OCI-LY7 (cell line): ENCODE data around the gene FBXL17. TPM values are rescaled to one million over a fixed set of nuclear protein-coding genes. Genes with fewer than 3 reads are reported as not detected.

Experiments
- BruUV-seq: library from RNA; stranded (reverse); fragments of 400-500 nt; replicated peaks from 2 replicates; lab custom pipeline; 2021; lab: Mats Ljungman, UMichigan
- CTCF ChIA-PET: fragments of 300-600 bp; sonication (Branson Sonifier 250); formaldehyde crosslinking; loops from one replicate; lab custom pipeline; 2022; ENCODE audit warnings: antibody characterized with exemption; ENCODE audit not compliant: unreplicated experiment; lab: Charles Lee
- POLR2A ChIA-PET: fragments of 300-600 bp; sonication (Branson Sonifier 250); formaldehyde crosslinking; loops from one replicate; lab custom pipeline; 2022; ENCODE audit warnings: antibody characterized with exemption; lab: Charles Lee
- DNase-seq: peaks from one replicate; pipeline ENCODE4 v3.0.0-alpha.2; 2015; ENCODE audit warnings: low spot score
- H2AFZ ChIP-seq: fragments of 200-600 bp; sonication (generic), shearing (Covaris generic); 2 replicates; pipeline ENCODE4 v1.6.1; 2014; ENCODE audit warnings: mild to moderate bottlenecking, antibody characterized with exemption, low read length, moderate library complexity
- H3K27ac ChIP-seq: fragments of 200-600 bp; sonication (generic); 2 replicates; pipeline ENCODE4 v1.5.1; 2014; ENCODE audit warnings: mixed run types, low read depth, mild to moderate bottlenecking, moderate library complexity, low read length, inconsistent platforms; ENCODE audit not compliant: poor library complexity, severe bottlenecking
- H3K36me3 ChIP-seq: fragments of 200-600 bp; sonication (generic); 2 replicates; pipeline ENCODE4 v1.6.1; 2014; ENCODE audit warnings: mild to moderate bottlenecking, antibody characterized with exemption, low read length, moderate library complexity, mixed read lengths; ENCODE audit not compliant: insufficient read depth
- H3K4me1 ChIP-seq: fragments of 200-600 bp; sonication (generic); 2 replicates; pipeline ENCODE4 v1.5.1; 2014; ENCODE audit warnings: mild to moderate bottlenecking, low read length; ENCODE audit not compliant: insufficient read depth, poor library complexity, severe bottlenecking
- H3K4me2 ChIP-seq: fragments of 200-600 bp; sonication (generic); 2 replicates; pipeline ENCODE4 v1.6.1; 2014; ENCODE audit warnings: mild to moderate bottlenecking, low read length
- H3K4me3 ChIP-seq: fragments of 200-600 bp; sonication (generic); 2 replicates; pipeline ENCODE4 v1.5.1; 2014; ENCODE audit warnings: mild to moderate bottlenecking, low read depth, low read length; ENCODE audit not compliant: poor library complexity, severe bottlenecking
- H3K79me2 ChIP-seq: fragments of 200-600 bp; sonication (generic); 2 replicates; pipeline ENCODE4 v1.6.1; 2016; ENCODE audit warnings: low read depth, mild to moderate bottlenecking, low read length, moderate library complexity, mixed read lengths; ENCODE audit not compliant: insufficient read depth
- H3K9me2 ChIP-seq: fragments of 200-600 bp; sonication (generic); 2 replicates; pipeline ENCODE4 v1.6.1; 2016; ENCODE audit warnings: mild to moderate bottlenecking, low read length, mixed read lengths; ENCODE audit not compliant: insufficient read depth
- H3K9me3 ChIP-seq: fragments of 200-600 bp; sonication (generic); 2 replicates; pipeline ENCODE4 v1.6.1; 2014; ENCODE audit warnings: mild to moderate bottlenecking, mixed run types, low read length, mixed read lengths
- H4K20me1 ChIP-seq: fragments of 200-600 bp; sonication (generic); 2 replicates; pipeline ENCODE4 v1.6.1; 2014; ENCODE audit warnings: mild to moderate bottlenecking, antibody characterized with exemption, low read length, moderate library complexity, mixed read lengths; ENCODE audit not compliant: insufficient read depth
- EZH2phosphoT487 ChIP-seq: fragments of 200-600 bp; sonication (generic); IDR thresholded peaks from 2 replicates; pipeline ENCODE4 v1.6.1; 2018; ENCODE audit warnings: low read depth, borderline replicate concordance, mild to moderate bottlenecking, mixed run types, antibody characterized with exemption, low read length, moderate library complexity, mixed read lengths
- intact Hi-C: fragments of 100-400 bp; cut with micrococcal nuclease; formaldehyde crosslinking; loops from one replicate; pipeline ENCODE4 v1.10.0; 2022; ENCODE audit not compliant: unreplicated experiment
- total RNA-seq, 2 experiments: library from RNA; depleted of rRNA in 1 of 2; stranded (reverse); fragments of >200 nt in 1 of 2; shearing (Covaris generic) in 1 of 2; gene quantifications; 2 replicates each; pipeline ENCODE4 v1.2.3, GENCODE V29; 2014 to 2022
- TF ChIP-seq, protein P1 (sequence below): fragments of 200-600 bp; sonication (generic); conservative IDR thresholded peaks from 2 replicates; pipeline ENCODE4 v1.5.1; 2014; ENCODE audit warnings: mild to moderate bottlenecking, antibody characterized with exemption, low read length, moderate library complexity, mixed read lengths

Gene FBXL17
- total RNA-seq, 2 experiments from 2014 or later: 10.2 to 21.6 TPM

DNA sequence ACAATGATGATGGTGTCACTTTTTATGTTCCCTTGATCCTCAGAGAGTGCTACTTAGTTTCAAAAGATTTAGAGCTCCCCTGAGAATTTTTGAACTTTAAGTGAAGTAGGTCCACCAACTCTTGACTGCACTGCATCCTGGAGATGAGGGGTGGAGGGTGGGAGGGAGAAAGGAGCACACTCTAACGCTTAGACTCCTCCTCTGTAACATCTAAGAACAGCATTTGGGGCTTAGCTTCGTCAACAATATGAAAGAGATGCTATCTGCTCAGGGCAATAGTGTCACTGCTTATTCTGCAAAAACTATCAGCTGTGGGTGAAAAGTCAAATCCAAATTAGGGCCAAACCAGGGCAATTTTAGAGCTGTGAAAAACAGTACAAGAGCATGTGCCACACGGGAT, 468.4 kb downstream of the FBXL17 start:
- H3K27ac ChIP-seq: no peak overlapping the region
- BruUV-seq: no TSS peak
- H4K20me1 ChIP-seq: no peaks in the 10 kb centered on the region; the same call in 1 of the 2 replicates
- H3K4me3 ChIP-seq: no peak overlapping the region
- no peaks in the 10 kb centered on the region for H3K9me2 ChIP-seq
- no peak for TF ChIP-seq EZH2phosphoT487
- TF ChIP-seq, protein P1, sequence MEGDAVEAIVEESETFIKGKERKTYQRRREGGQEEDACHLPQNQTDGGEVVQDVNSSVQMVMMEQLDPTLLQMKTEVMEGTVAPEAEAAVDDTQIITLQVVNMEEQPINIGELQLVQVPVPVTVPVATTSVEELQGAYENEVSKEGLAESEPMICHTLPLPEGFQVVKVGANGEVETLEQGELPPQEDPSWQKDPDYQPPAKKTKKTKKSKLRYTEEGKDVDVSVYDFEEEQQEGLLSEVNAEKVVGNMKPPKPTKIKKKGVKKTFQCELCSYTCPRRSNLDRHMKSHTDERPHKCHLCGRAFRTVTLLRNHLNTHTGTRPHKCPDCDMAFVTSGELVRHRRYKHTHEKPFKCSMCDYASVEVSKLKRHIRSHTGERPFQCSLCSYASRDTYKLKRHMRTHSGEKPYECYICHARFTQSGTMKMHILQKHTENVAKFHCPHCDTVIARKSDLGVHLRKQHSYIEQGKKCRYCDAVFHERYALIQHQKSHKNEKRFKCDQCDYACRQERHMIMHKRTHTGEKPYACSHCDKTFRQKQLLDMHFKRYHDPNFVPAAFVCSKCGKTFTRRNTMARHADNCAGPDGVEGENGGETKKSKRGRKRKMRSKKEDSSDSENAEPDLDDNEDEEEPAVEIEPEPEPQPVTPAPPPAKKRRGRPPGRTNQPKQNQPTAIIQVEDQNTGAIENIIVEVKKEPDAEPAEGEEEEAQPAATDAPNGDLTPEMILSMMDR: no peak
- DNase-seq: no peak
- ChIA-PET CTCF (no interaction called here), POLR2A (interaction anchor here (1.1 kb wide), 1 partner anchor 14 kb away, joined by 3 read pairs; no protein-coding TSS in a partner anchor)
- no peaks in the 10 kb centered on the region for H3K9me3 ChIP-seq
- H2AFZ ChIP-seq: no peak overlapping the region
- H3K4me1 ChIP-seq: no peaks in the 10 kb centered on the region
- H3K36me3 ChIP-seq: no peaks in the 10 kb centered on the region
- H3K79me2 ChIP-seq: no peaks in the 10 kb centered on the region
- H3K4me2 ChIP-seq: no peak overlapping the region
- intact Hi-C loops: no loop called here

GRCh38 chr5:107900721-107901120, 481.2 kb downstream of the FBXL17 start:
- Histone ChIP-seq H3K27ac (no peak overlapping the region), H3K9me3 (no peaks in the 10 kb centered on the region), H2AFZ (no peak overlapping the region), H3K79me2 (no peaks in the 10 kb centered on the region), H3K4me1 (no peaks in the 10 kb centered on the region), H4K20me1 (no peaks in the 10 kb centered on the region), H3K4me2 (no peak overlapping the region), H3K36me3 (no peaks in the 10 kb centered on the region), H3K9me2 (no peaks in the 10 kb centered on the region), H3K4me3 (no peak overlapping the region)
- ChIA-PET CTCF (no interaction called here), POLR2A (interaction anchor here (1.2 kb wide), 1 partner anchor 165 kb away, joined by 3 read pairs; no protein-coding TSS in a partner anchor)
- BruUV-seq: no TSS peak
- TF ChIP-seq EZH2phosphoT487: no peak
- TF ChIP-seq, protein P1: no peak
- DNase-seq: no peak
- intact Hi-C loops: no loop called here

DNA sequence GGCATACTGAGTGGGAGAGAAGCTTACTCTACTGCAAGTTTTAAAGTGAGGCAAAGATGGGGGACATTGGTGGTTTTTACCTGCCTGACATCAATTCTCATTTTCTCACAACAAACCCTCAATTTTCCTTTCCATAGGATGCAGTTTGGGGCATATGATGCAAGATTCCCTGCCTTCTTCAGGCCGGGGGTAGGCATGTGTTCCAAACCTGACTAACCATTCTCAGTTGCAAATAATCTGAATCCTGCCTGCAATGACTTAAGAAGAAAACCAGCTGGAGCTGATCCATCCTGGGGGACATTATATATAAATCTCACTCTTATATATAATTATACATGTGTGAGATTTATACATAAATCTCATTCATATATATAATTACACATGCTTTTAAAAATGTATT, 487.5 kb downstream of the FBXL17 start:
- H2AFZ ChIP-seq: no peak overlapping the region
- intact Hi-C loops: no loop called here
- ChIA-PET CTCF (no interaction called here), POLR2A (interaction anchor here (0.6 to 3.1 kb wide), 4 partner anchors 10 to 15 kb away, joined by 3 to 11 read pairs (median 4); no protein-coding TSS in a partner anchor)
- no TSS peak for BruUV-seq
- H3K4me2 ChIP-seq: no peak overlapping the region
- no peaks in the 10 kb centered on the region for H3K4me1 ChIP-seq
- no peaks in the 10 kb centered on the region for H4K20me1 ChIP-seq
- H3K27ac ChIP-seq: no peak overlapping the region
- H3K79me2 ChIP-seq: no peaks in the 10 kb centered on the region
- H3K4me3 ChIP-seq: no peak overlapping the region
- H3K9me3 ChIP-seq: no peaks in the 10 kb centered on the region
- H3K36me3 ChIP-seq: no peaks in the 10 kb centered on the region
- TF ChIP-seq, protein P1: no peak
- no peak for TF ChIP-seq EZH2phosphoT487
- no peaks in the 10 kb centered on the region for H3K9me2 ChIP-seq
- no peak for DNase-seq
